ENCODE data around the gene SYNE3.
"Not testable (repeated sequence)": the region's sequence is repeated elsewhere in the genome, so short reads cannot be mapped to it uniquely, and the experiment has no call there.

DNA sequence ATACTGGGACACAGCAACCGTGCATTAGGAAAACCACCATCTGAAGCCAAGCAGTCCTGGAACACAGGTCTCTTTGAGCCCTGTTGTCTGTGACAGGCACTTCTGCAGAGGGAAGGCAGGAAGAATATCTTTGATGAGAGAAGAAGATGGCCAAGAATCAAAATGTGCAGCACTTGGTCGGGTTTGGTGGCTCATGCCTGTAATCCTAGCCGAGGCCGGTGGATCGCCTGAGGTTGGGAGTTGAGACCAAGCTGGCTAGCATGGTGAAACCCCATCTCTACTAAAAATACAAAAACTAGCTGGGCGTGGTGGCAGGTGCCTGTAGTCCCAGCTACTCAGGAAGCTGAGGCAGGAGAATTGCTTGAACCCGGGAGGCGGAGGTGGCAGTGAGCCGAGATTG is 6.1 kb downstream of the SYNE3 start:
- not testable (repeated sequence) for TF ChIP-seq EZH2 (IDR thresholded peaks at IDR 0.05; ENCODE audit: borderline replicate concordance, low read length)
- TF ChIP-seq, protein P1, sequence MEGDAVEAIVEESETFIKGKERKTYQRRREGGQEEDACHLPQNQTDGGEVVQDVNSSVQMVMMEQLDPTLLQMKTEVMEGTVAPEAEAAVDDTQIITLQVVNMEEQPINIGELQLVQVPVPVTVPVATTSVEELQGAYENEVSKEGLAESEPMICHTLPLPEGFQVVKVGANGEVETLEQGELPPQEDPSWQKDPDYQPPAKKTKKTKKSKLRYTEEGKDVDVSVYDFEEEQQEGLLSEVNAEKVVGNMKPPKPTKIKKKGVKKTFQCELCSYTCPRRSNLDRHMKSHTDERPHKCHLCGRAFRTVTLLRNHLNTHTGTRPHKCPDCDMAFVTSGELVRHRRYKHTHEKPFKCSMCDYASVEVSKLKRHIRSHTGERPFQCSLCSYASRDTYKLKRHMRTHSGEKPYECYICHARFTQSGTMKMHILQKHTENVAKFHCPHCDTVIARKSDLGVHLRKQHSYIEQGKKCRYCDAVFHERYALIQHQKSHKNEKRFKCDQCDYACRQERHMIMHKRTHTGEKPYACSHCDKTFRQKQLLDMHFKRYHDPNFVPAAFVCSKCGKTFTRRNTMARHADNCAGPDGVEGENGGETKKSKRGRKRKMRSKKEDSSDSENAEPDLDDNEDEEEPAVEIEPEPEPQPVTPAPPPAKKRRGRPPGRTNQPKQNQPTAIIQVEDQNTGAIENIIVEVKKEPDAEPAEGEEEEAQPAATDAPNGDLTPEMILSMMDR (IDR thresholded peaks at IDR 0.05; ENCODE audit: low read length), result not testable (repeated sequence)

All from OCI-LY1 (cell line).